H1 (cell line): ENCODE results near the gene DMAC2. TPM values are rescaled to one million over a fixed set of nuclear protein-coding genes. Genes with fewer than 3 reads are reported as not detected.

Experiments used
- CREB1 ChIP-seq: IDR thresholded peaks from 2 replicates; pipeline ENCODE4 v1.6.1; 2012; ENCODE audit warnings: inconsistent platforms
- CTCF ChIP-seq, 3 experiments: IDR thresholded peaks; 1 replicate in 2 of 3; 2 replicates in 1 of 3; pipeline versions ENCODE4 v1.5.1 to v1.6.1; 2011; ENCODE audit warnings: low read length in 3 of 3, mild to moderate bottlenecking in 3 of 3, inconsistent platforms in 2 of 3, low read depth in 1 of 3, moderate library complexity in 1 of 3; ENCODE audit not compliant: insufficient read depth in 1 of 3; ENCODE audit errors: control extremely low read depth in 1 of 3
- E2F6 ChIP-seq: IDR thresholded peaks from 2 replicates; pipeline ENCODE4 v1.6.1; 2012; ENCODE audit warnings: inconsistent platforms
- EGR1 ChIP-seq: IDR thresholded peaks from 2 replicates; pipeline ENCODE4 v1.6.1; 2011; ENCODE audit warnings: low read depth, low read length, borderline replicate concordance
- HDAC2 ChIP-seq, 2 experiments: fragments of 300-600 bp in 1 of 2; sonication (generic) in 1 of 2; IDR thresholded peaks; 2 replicates each; pipeline ENCODE4 v1.6.1; 2011 to 2012; ENCODE audit warnings: low read depth in 2 of 2, low read length in 2 of 2, mild to moderate bottlenecking in 2 of 2, moderate library complexity in 2 of 2, borderline replicate concordance in 1 of 2, inconsistent platforms in 1 of 2
- KDM4A ChIP-seq: IDR thresholded peaks from one replicate; pipeline ENCODE4 v1.7.1; 2012; ENCODE audit warnings: low read depth, mild to moderate bottlenecking, moderate library complexity, low read length, inconsistent platforms; ENCODE audit not compliant: severe bottlenecking
- RFX5 ChIP-seq: IDR thresholded peaks from 2 replicates; pipeline ENCODE4 v1.6.1; 2011; ENCODE audit warnings: low read depth, low read length, improper control_type of control experiment, borderline replicate concordance
- USF2 ChIP-seq: IDR thresholded peaks from 2 replicates; pipeline ENCODE4 v1.6.1; 2011; ENCODE audit warnings: low read length, improper control_type of control experiment
- polyA plus RNA-seq, 7 experiments: library from polyadenylated mRNA; depleted of rRNA in 3 of 7; stranded (reverse) in 5 of 7; unstranded in 2 of 7; fragments of >200 nt in 5 of 7; fragments of 200-250 nt in 2 of 7; gene quantifications; 1 replicate in 5 of 7; 2 replicates in 1 of 7; 4 replicates in 1 of 7; pipeline versions ENCODE4 v1.2.1 to v1.2.3, GENCODE V29; 2011 to 2013; ENCODE audit warnings: missing spikeins in 2 of 7, mixed read lengths in 2 of 7
- total RNA-seq: library from RNA; stranded (reverse); fragmentation: NEBNext Ultra II Directional; extraction: Animal tissue kit (Norgen Biotek cat#: 25700); gene quantifications from 2 replicates; pipeline ENCODE4 v1.2.1, GENCODE V29; 2021

Gene DMAC2
- total and polyA plus RNA-seq, 2 of the 8 experiments (the other 6 are each of a cell fraction or from before 2014, with no cell fraction given), result 86.8 to 170 TPM

GRCh38 chr19:41425174-41426115, 14.3 kb downstream of the DMAC2 start (continued):
- TF ChIP-seq CTCF (IDR thresholded peaks at IDR 0.05; ENCODE audit: control extremely low read depth in 1 of 3, insufficient read depth in 1 of 3, low read depth in 1 of 3, low read length in 3 of 3), result no peak
- TF ChIP-seq HDAC2 (IDR thresholded peaks at IDR 0.05; ENCODE audit: borderline replicate concordance in 1 of 2, low read depth in 2 of 2, low read length in 2 of 2), result no peak
- no peak for TF ChIP-seq EGR1
- no peak for TF ChIP-seq KDM4A
- TF ChIP-seq E2F6, result no peak
- TF ChIP-seq CREB1, result no peak
- TF ChIP-seq RFX5, result no peak
- no peak for TF ChIP-seq USF2
